GM19395 (cell line): ENCODE results near the gene CPT2.

Source experiments
- ATAC-seq: cut with Tn5 transposase; IDR thresholded peaks from one replicate; pipeline ENCODE4 v1.9.1; 2021; ENCODE audit warnings: mild to moderate bottlenecking, moderate library complexity; ENCODE audit not compliant: unreplicated experiment

Gene CPT2

GRCh38 chr1:53196485-53197290, at the start of gene CPT2:
Gene CPT2 (plus strand): TSS chr1:53196824. CDS start chr1:53196944, 120 bp downstream.
- ATAC-seq: peak; percentile 98

- no peak for ATAC-seq
Observed at GRCh38 chr1:53147174-53147573, 49.5 kb upstream of the CPT2 start.

- no peak for ATAC-seq
Observed at GRCh38 chr1:53148123-53148522, 48.5 kb upstream of the CPT2 start.

GRCh38 chr1:53153752-53154151, 42.9 kb upstream of the CPT2 start:
- no peak for ATAC-seq

GRCh38 chr1:53154859-53155438, 41.7 kb upstream of the CPT2 start:
- no peak for ATAC-seq

- ATAC-seq: no peak
Observed at GRCh38 chr1:53155534-53155933, 41.1 kb upstream of the CPT2 start.

- ATAC-seq: no peak
Observed at GRCh38 chr1:53155945-53156344, 40.7 kb upstream of the CPT2 start.

GRCh38 chr1:53156783-53157182, 39.8 kb upstream of the CPT2 start:
- ATAC-seq: no peak

- no peak for ATAC-seq
Observed at GRCh38 chr1:53158900-53159299, 37.7 kb upstream of the CPT2 start.

GRCh38 chr1:53160924-53161378, 35.7 kb upstream of the CPT2 start:
- no peak for ATAC-seq

- ATAC-seq: no peak
Observed at GRCh38 chr1:53162621-53163020, 34.0 kb upstream of the CPT2 start.

- ATAC-seq: no peak
Observed at GRCh38 chr1:53163291-53163768, 33.3 kb upstream of the CPT2 start.

- no peak for ATAC-seq
Observed at GRCh38 chr1:53165408-53165961, 31.1 kb upstream of the CPT2 start.

GRCh38 chr1:53166366-53166765, 30.3 kb upstream of the CPT2 start:
- ATAC-seq: no peak

- ATAC-seq: no peak
Observed at GRCh38 chr1:53166912-53167311, 29.7 kb upstream of the CPT2 start.

GRCh38 chr1:53172426-53173128, 24.0 kb upstream of the CPT2 start:
- peak; percentile 52 for ATAC-seq

- ATAC-seq: no peak
Observed at GRCh38 chr1:53174971-53175913, 21.4 kb upstream of the CPT2 start.

GRCh38 chr1:53176452-53177208, 20.0 kb upstream of the CPT2 start:
- ATAC-seq: no peak

- no peak for ATAC-seq
Observed at GRCh38 chr1:53180226-53180625, 16.4 kb upstream of the CPT2 start.

- ATAC-seq: no peak
Observed at GRCh38 chr1:53180951-53181350, 15.7 kb upstream of the CPT2 start.
